Gastroesophageal sphincter (tissue), 4 donors: Measurements from ENCODE around the gene LRR1. TPM values are rescaled to one million over a fixed set of nuclear protein-coding genes. Genes with fewer than 3 reads are reported as not detected.

ENCODE experiments used
- ATAC-seq: fragments of 150-250 bp; one replicate; pipeline ENCODE4 v1.9.1; 2016; ENCODE audit warnings: mild to moderate bottlenecking, moderate library complexity
- H3K27ac ChIP-seq, 4 donors: fragments of 200-600 bp; sonication (generic) in 3 of 4; 1 replicate in 3 of 4; 2 replicates in 1 of 4; pipeline ENCODE4 v1.5.1; 2016 to 2019
- H3K27me3 ChIP-seq: fragments of 200-600 bp; sonication (generic); one replicate; pipeline ENCODE4 v1.5.1; 2019
- H3K36me3 ChIP-seq, 2 donors: fragments of 200-600 bp; sonication (generic); one replicate each; pipeline ENCODE4 v1.5.1; 2019; ENCODE audit warnings: control low read depth in 1 of 2
- H3K4me1 ChIP-seq, 3 donors: fragments of 200-600 bp; sonication (generic); 1 replicate in 2 of 3; 2 replicates in 1 of 3; pipeline ENCODE4 v1.5.1; 2016 to 2019; ENCODE audit warnings: control low read depth in 2 of 3
- H3K4me3 ChIP-seq, 2 donors: fragments of 200-600 bp; sonication (generic); one replicate each; pipeline ENCODE4 v1.5.1; 2019; ENCODE audit warnings: mild to moderate bottlenecking in 1 of 2, moderate library complexity in 1 of 2
- H3K9me3 ChIP-seq, 3 donors: fragments of 200-600 bp; sonication (generic); one replicate each; pipeline ENCODE4 v1.5.1; 2017 to 2019; ENCODE audit warnings: control low read depth in 2 of 3
- CTCF ChIP-seq, 4 experiments: fragments of 200-600 bp in 2 of 4; fragments of 450-650 bp in 2 of 4; sonication (generic) in 1 of 4; IDR thresholded peaks; one replicate each; pipeline ENCODE4 v1.5.1; 2017 to 2019; ENCODE audit warnings: antibody characterized with exemption in 4 of 4, mild to moderate bottlenecking in 2 of 4, moderate library complexity in 2 of 4
- EP300 ChIP-seq: sonication (generic); formaldehyde crosslinking; IDR thresholded peaks from one replicate; pipeline ENCODE4 v1.6.1; 2017; ENCODE audit warnings: antibody characterized with exemption, mild to moderate bottlenecking
- POLR2A ChIP-seq, 2 donors: fragments of 450-650 bp; IDR thresholded peaks; one replicate each; pipeline ENCODE4 v1.6.1; 2017; ENCODE audit warnings: antibody characterized with exemption in 2 of 2, mild to moderate bottlenecking in 2 of 2, moderate library complexity in 1 of 2
- POLR2AphosphoS5 ChIP-seq: sonication (generic); formaldehyde crosslinking; IDR thresholded peaks from one replicate; pipeline ENCODE4 v1.6.1; 2017; ENCODE audit warnings: antibody characterized with exemption
- WGBS, 2 donors: methylation state at CpG; one replicate each; pipeline ENCODE4 v1.1.5; 2018; ENCODE audit warnings: low coverage in 1 of 2; 5-methylcytosine and 5-hydroxymethylcytosine counted together
- total RNA-seq, 4 donors: library from RNA; depleted of rRNA; stranded (reverse); fragments of >200 nt; gene quantifications; one replicate each; pipeline ENCODE4 v1.1.0, GENCODE V29; 2016

The LRR1 gene
- total RNA-seq, 4 donors from 2014 or later, result 4.0 to 13.9 (median 9.9) TPM

- peaks cover 0 to 27% of the 10 kb centered on the region in 2 donors for H3K36me3 ChIP-seq
- peak; percentile 7 for ATAC-seq
- peak overlapping the region; percentile 82 to 95 (median 90) for H3K27ac ChIP-seq
- no peaks in the 10 kb centered on the region for H3K27me3 ChIP-seq
- peak overlapping the region; percentile 65 to 96 for H3K4me3 ChIP-seq
- TF ChIP-seq CTCF (IDR thresholded peaks at IDR 0.05), result peak; percentile 72 to 92 (median 87)
- TF ChIP-seq POLR2A (IDR thresholded peaks at IDR 0.05), result no peak
- H3K4me1 ChIP-seq, result peaks cover 5 to 35% (median 6%) of the 10 kb centered on the region in 3 donors
- WGBS, 2 donors, result 1 to 3% methylated on average over 6 to 9 of the region's 21 CpGs
- H3K9me3 ChIP-seq, result no peaks in the 10 kb centered on the region
These were observed 11.9 kb upstream of the LRR1 start for GRCh38 chr14:49586673-49587460.

DNA sequence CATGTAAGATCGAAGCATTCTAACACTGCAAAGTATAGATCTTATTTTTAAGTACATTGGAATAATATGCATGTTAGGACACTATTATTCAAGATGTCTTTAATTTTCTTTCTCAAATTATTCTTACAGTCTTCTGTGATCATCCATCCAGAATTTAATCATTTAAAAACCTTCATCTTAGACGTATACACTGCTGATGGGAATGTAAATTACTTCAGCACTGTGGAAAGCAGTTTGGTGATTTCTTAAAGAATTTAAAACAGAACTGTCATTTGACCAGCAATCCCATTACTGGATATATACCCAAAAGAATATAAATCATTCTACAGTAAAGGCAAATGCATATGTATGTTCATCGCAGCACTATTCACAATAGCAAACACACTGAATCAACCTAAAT, 9.4 kb upstream of the LRR1 start:
- Histone ChIP-seq H3K27ac (no peak overlapping the region), H3K4me3 (no peak overlapping the region), H3K4me1 (peaks cover 0 to 10% (median 0%) of the 10 kb centered on the region in 3 donors), H3K27me3 (no peaks in the 10 kb centered on the region), H3K36me3 (peaks cover 0 to 2% of the 10 kb centered on the region in 2 donors), H3K9me3 (no peaks in the 10 kb centered on the region)
- no peak for ATAC-seq
- TF ChIP-seq CTCF (IDR thresholded peaks at IDR 0.05) (no peak), POLR2A (IDR thresholded peaks at IDR 0.05) (no peak), EP300 (no peak), POLR2AphosphoS5 (no peak)
- WGBS, 2 donors, result 86 to 87% methylated on average over 3 of the region's 3 CpGs

GRCh38 chr14:49593016-49593415, 5.7 kb upstream of the LRR1 start:
- no peak for TF ChIP-seq POLR2A (IDR thresholded peaks at IDR 0.05)
- no peak for TF ChIP-seq EP300
- TF ChIP-seq POLR2AphosphoS5, result no peak
- TF ChIP-seq CTCF (IDR thresholded peaks at IDR 0.05), result no peak
- ATAC-seq, result no peak
- H3K9me3 ChIP-seq, result no peaks in the 10 kb centered on the region
- no peaks in the 10 kb centered on the region for H3K27me3 ChIP-seq
- 70 to 80% methylated on average over 3 of the region's 3 CpGs for WGBS, 2 donors
- H3K36me3 ChIP-seq, result no peaks in the 10 kb centered on the region
- H3K27ac ChIP-seq, result no peak overlapping the region
- no peak overlapping the region for H3K4me3 ChIP-seq
- peaks cover 0 to 11% (median 0%) of the 10 kb centered on the region in 3 donors for H3K4me1 ChIP-seq

DNA sequence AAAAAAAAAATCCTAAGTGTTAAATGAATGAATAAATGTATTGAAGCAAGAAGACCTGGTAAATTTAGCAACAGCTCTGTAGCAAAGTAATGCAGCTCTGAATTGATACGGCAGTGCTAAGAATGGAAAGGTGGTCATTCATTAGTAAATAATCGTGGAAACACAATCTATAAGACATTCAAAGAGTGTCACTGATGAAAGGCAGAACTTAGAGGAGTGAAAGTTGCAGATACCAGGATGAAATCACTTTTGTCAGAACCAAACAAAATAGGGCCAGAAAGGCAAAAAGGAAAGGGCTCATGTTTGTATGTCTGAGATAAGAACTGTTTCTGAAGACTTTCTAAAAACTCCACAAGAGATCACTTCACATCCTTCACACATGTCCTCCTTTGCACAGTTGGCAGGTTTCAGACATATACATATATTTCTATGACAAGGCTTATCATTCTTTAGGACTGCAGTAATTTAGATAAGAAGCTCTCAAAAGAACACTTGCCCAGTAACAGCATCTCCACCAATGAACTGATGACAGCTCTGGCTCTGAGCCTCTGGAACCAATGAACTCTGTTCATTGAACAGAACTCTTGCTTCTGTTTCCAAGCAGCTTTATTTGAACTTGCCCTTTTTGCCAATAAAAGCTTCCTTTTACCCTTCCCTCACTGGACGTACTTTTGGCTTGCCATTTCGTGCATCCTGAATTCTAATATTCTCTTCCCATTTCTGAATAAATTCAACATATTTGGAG, 4.2 kb upstream of the LRR1 start:
- Histone ChIP-seq H3K36me3 (no peaks in the 10 kb centered on the region), H3K27me3 (no peaks in the 10 kb centered on the region), H3K4me3 (no peak overlapping the region), H3K4me1 (peaks cover 0 to 13% (median 0%) of the 10 kb centered on the region in 3 donors), H3K27ac (no peak overlapping the region), H3K9me3 (no peaks in the 10 kb centered on the region)
- TF ChIP-seq CTCF (IDR thresholded peaks at IDR 0.05) (no peak), POLR2AphosphoS5 (no peak), POLR2A (IDR thresholded peaks at IDR 0.05) (no peak), EP300 (no peak)
- ATAC-seq, result no peak
- WGBS, 2 donors, result 24 to 38% methylated on average over 3 to 4 of the region's 4 CpGs

- no peak for TF ChIP-seq POLR2A (IDR thresholded peaks at IDR 0.05)
- no peak for TF ChIP-seq POLR2AphosphoS5
- TF ChIP-seq CTCF (IDR thresholded peaks at IDR 0.05), result no peak
- no peak for TF ChIP-seq EP300
These were observed 603 bp upstream of the LRR1 start for GRCh38 chr14:49598189-49598484.

More at GRCh38 chr14:49598189-49598484, 603 bp upstream of the LRR1 start:
- WGBS, 2 donors, result 0 to 1% methylated on average over 8 to 14 of the region's 15 CpGs
- no peaks in the 10 kb centered on the region for H3K27me3 ChIP-seq
- peaks cover 0 to 25% (median 0%) of the 10 kb centered on the region in 3 donors for H3K4me1 ChIP-seq
- H3K36me3 ChIP-seq, result peaks cover 0 to 3% of the 10 kb centered on the region in 2 donors
- peak; percentile 12 for ATAC-seq
- peak overlapping the region; percentile 88 to 99 (median 92) for H3K27ac ChIP-seq
- no peaks in the 10 kb centered on the region for H3K9me3 ChIP-seq
- H3K4me3 ChIP-seq, result peak overlapping the region; percentile 89 to 90
